Activated CD4-positive, alpha-beta memory T cell treated with anti-CD3 and anti-CD28 coated beads, Interleukin-2, amount 10 ng/mL, durations not matched to agents 7 days and 5 days (primary cell): Measurements from ENCODE around the gene NPFFR2. TPM values are rescaled to one million over a fixed set of nuclear protein-coding genes. Genes with fewer than 3 reads are reported as not detected.

Experiments
- CTCF ChIA-PET: fragments of 350-600 bp; sonication (Branson Sonifier 250); formaldehyde crosslinking; loops from one replicate; lab custom pipeline; 2021; ENCODE audit warnings: antibody characterized with exemption, inconsistent platforms; lab: Charles Lee
- POLR2A ChIA-PET: fragments of 350-600 bp; sonication (Branson Sonifier 250); formaldehyde crosslinking; loops from one replicate; lab custom pipeline; 2021; ENCODE audit warnings: antibody characterized with exemption; lab: Charles Lee
- DNase-seq: peaks from one replicate; pipeline ENCODE4 v3.0.0-alpha.2; 2020
- H3K27ac Mint-ChIP-seq: one replicate; pipeline ENCODE4 v1.8.0; 2021; ENCODE audit warnings: mild to moderate bottlenecking, mixed read lengths
- H3K27me3 Mint-ChIP-seq: one replicate; pipeline ENCODE4 v1.8.0; 2021; ENCODE audit warnings: mixed read lengths
- H3K36me3 Mint-ChIP-seq: one replicate; pipeline ENCODE4 v1.8.0; 2021; ENCODE audit warnings: low read depth, mixed read lengths
- H3K4me1 Mint-ChIP-seq: one replicate; pipeline ENCODE4 v1.8.0; 2021; ENCODE audit warnings: mixed read lengths
- H3K4me3 Mint-ChIP-seq: one replicate; pipeline ENCODE4 v1.8.0; 2021; ENCODE audit warnings: mild to moderate bottlenecking, mixed read lengths
- H3K9me3 Mint-ChIP-seq: one replicate; pipeline ENCODE4 v1.8.0; 2021; ENCODE audit warnings: mixed read lengths
- total RNA-seq, 2 experiments: library from RNA; stranded (reverse); gene quantifications; one replicate each; pipeline ENCODE4 v1.2.3, GENCODE V29; 2021

The NPFFR2 gene
- total RNA-seq, result not detected

- POLR2A ChIA-PET, result no interaction called here
- CTCF ChIA-PET, result no interaction called here
- Mint-ChIP-seq H3K9me3 (no peaks in the 10 kb centered on the region), H3K4me1 (no peaks in the 10 kb centered on the region), H3K4me3 (no peak within 1 kb of the TSS), H3K27ac (no peak within 1 kb of the TSS), H3K36me3 (no peaks in the 10 kb centered on the region), H3K27me3 (peaks cover 8% of the 10 kb centered on the region)
- no peak for DNase-seq
Measured at GRCh38 chr4:72031868-72032608, at the start of gene NPFFR2. TSS of gene NPFFR2 (plus strand) at chr4:72032000. CDS start at chr4:72128592, 96,592 bp downstream.

DNA sequence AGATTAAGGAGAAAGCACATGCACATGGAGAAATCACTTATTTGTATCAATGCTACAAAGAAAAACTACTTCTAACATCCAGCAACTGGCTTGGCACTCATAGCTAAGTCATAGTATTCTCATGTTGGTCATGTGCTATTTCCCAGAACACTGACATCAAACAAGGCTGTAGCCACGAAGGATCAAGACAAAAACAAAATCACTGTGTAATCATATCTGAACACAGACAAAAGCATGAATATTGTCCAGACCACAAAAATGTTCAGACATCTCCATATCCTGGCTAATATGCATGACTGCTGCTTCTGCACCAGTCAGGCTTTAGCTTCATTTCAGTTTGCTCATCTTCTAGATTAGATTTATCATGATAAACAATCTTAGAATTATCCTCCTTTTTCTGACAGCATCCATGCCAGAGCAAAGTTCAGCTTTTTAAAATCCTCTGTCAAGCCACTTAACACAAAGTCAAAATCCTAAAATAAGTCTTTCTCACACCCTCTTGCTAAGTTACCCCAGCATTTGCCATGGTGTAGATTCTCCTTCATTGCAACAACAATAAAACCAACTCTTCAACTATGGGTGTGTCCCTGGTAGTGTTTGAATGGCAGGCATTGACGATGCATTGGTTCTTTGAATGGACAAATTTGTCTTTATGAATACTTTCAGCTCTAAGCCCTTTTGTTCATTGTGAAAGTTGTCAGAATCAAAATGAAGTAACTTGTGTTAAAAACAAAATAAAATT is 39.1 kb upstream of the NPFFR2 start:
- DNase-seq, result no peak
- no peaks in the 10 kb centered on the region for H3K4me1 Mint-ChIP-seq
- no peak overlapping the region for H3K4me3 Mint-ChIP-seq
- no peaks in the 10 kb centered on the region for H3K27me3 Mint-ChIP-seq
- CTCF ChIA-PET, result no interaction called here
- H3K36me3 Mint-ChIP-seq, result no peaks in the 10 kb centered on the region
- H3K9me3 Mint-ChIP-seq, result peaks cover 9% of the 10 kb centered on the region
- POLR2A ChIA-PET, result no interaction called here
- no peak overlapping the region for H3K27ac Mint-ChIP-seq

- CTCF ChIA-PET, result no interaction called here
- H3K27ac Mint-ChIP-seq, result no peak overlapping the region
- peaks cover 9% of the 10 kb centered on the region for H3K9me3 Mint-ChIP-seq
- no peak for DNase-seq
- H3K27me3 Mint-ChIP-seq, result no peaks in the 10 kb centered on the region
- POLR2A ChIA-PET, result no interaction called here
- H3K4me3 Mint-ChIP-seq, result no peak overlapping the region
- H3K36me3 Mint-ChIP-seq, result no peaks in the 10 kb centered on the region
- H3K4me1 Mint-ChIP-seq, result no peaks in the 10 kb centered on the region
Measured at GRCh38 chr4:71994559-71994958, 37.2 kb upstream of the NPFFR2 start.

- no peaks in the 10 kb centered on the region for H3K27me3 Mint-ChIP-seq
- no peak for DNase-seq
- ChIA-PET POLR2A (no interaction called here), CTCF (no interaction called here)
- H3K27ac Mint-ChIP-seq, result no peak overlapping the region
- peaks cover 8% of the 10 kb centered on the region for H3K9me3 Mint-ChIP-seq
- H3K4me3 Mint-ChIP-seq, result no peak overlapping the region
- H3K36me3 Mint-ChIP-seq, result no peaks in the 10 kb centered on the region
- H3K4me1 Mint-ChIP-seq, result no peaks in the 10 kb centered on the region
Measured at GRCh38 chr4:71995297-71995696, 36.5 kb upstream of the NPFFR2 start.

DNA sequence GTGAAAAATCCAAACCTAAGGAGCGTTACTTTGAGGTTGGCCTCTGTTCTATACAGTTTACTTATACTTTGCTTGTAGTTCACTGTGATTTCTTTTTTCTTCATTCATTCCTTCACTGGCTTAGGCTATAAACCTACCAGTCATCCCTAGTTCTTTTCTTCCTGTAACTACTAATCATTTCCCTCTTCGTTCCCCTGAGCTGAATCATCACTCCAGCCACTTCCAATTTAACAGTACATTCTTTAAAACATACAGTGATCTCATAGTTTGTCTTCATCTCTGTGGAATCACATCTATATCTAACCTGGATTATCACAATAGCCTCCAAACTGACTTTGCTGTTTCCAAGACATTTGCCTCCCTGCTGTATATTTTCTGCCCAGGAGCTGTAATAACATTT is 25.2 kb upstream of the NPFFR2 start:
- no peaks in the 10 kb centered on the region for H3K4me1 Mint-ChIP-seq
- H3K27me3 Mint-ChIP-seq, result no peaks in the 10 kb centered on the region

GRCh38 chr4:72011906-72012305 is 19.9 kb upstream of the NPFFR2 start:
- Mint-ChIP-seq H3K36me3 (no peaks in the 10 kb centered on the region), H3K4me1 (no peaks in the 10 kb centered on the region), H3K4me3 (no peak overlapping the region), H3K27ac (no peak overlapping the region), H3K9me3 (peaks cover 2% of the 10 kb centered on the region), H3K27me3 (no peaks in the 10 kb centered on the region)
- ChIA-PET CTCF (no interaction called here), POLR2A (no interaction called here)
- DNase-seq, result no peak

More for the DNA sequence above, 25.2 kb upstream of the NPFFR2 start:
- Mint-ChIP-seq H3K36me3 (no peaks in the 10 kb centered on the region), H3K27ac (no peak overlapping the region), H3K4me3 (no peak overlapping the region), H3K9me3 (no peaks in the 10 kb centered on the region)
- ChIA-PET POLR2A (no interaction called here), CTCF (no interaction called here)
- no peak for DNase-seq

- H3K4me1 Mint-ChIP-seq, result no peaks in the 10 kb centered on the region
- DNase-seq, result no peak
- no peaks in the 10 kb centered on the region for H3K36me3 Mint-ChIP-seq
- peaks cover 2% of the 10 kb centered on the region for H3K9me3 Mint-ChIP-seq
- CTCF ChIA-PET, result no interaction called here
- H3K27me3 Mint-ChIP-seq, result no peaks in the 10 kb centered on the region
- POLR2A ChIA-PET, result no interaction called here
- no peak overlapping the region for H3K27ac Mint-ChIP-seq
- H3K4me3 Mint-ChIP-seq, result no peak overlapping the region
Measured at GRCh38 chr4:72016011-72016410, 15.8 kb upstream of the NPFFR2 start.

DNA sequence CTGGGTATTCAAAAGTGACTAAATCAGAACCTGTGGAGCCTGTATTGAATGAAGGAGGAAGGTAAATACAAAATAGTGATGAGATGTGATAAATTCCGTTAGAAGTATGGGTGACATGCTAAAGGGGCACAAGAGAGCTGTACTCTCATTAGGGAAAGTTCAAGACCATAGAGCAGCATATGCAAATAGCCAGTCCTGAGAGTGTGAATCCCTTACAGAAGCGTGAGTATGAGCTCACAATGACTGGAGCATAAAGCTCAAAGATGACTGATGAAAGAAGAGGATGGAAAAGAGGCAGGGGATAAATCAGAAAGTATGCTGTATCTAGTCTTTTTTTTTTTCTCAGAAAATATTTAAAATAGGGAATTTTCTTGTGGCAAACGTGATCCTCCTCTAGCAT is 12.1 kb upstream of the NPFFR2 start:
- no peaks in the 10 kb centered on the region for H3K9me3 Mint-ChIP-seq
- no peaks in the 10 kb centered on the region for H3K27me3 Mint-ChIP-seq
- no peak overlapping the region for H3K4me3 Mint-ChIP-seq
- ChIA-PET POLR2A (no interaction called here), CTCF (no interaction called here)
- H3K4me1 Mint-ChIP-seq, result no peaks in the 10 kb centered on the region
- no peaks in the 10 kb centered on the region for H3K36me3 Mint-ChIP-seq
- no peak overlapping the region for H3K27ac Mint-ChIP-seq
- no peak for DNase-seq

GRCh38 chr4:72022553-72022952 is 9.2 kb upstream of the NPFFR2 start:
- H3K27me3 Mint-ChIP-seq, result no peaks in the 10 kb centered on the region
- no peak for DNase-seq
- no peak overlapping the region for H3K27ac Mint-ChIP-seq
- no peaks in the 10 kb centered on the region for H3K9me3 Mint-ChIP-seq
- ChIA-PET CTCF (interaction anchor here (0.6 kb wide), 1 partner anchor 332 kb away, joined by 3 read pairs; no protein-coding TSS in a partner anchor), POLR2A (no interaction called here)
- no peak overlapping the region for H3K4me3 Mint-ChIP-seq
- no peaks in the 10 kb centered on the region for H3K4me1 Mint-ChIP-seq
- H3K36me3 Mint-ChIP-seq, result no peaks in the 10 kb centered on the region

- Mint-ChIP-seq H3K36me3 (no peaks in the 10 kb centered on the region), H3K9me3 (no peaks in the 10 kb centered on the region), H3K4me1 (no peaks in the 10 kb centered on the region), H3K27ac (no peak overlapping the region), H3K27me3 (no peaks in the 10 kb centered on the region), H3K4me3 (no peak overlapping the region)
- POLR2A ChIA-PET, result no interaction called here
- CTCF ChIA-PET, result no interaction called here
- no peak for DNase-seq
Measured at GRCh38 chr4:72055566-72055965, 23.8 kb downstream of the NPFFR2 start.

DNA sequence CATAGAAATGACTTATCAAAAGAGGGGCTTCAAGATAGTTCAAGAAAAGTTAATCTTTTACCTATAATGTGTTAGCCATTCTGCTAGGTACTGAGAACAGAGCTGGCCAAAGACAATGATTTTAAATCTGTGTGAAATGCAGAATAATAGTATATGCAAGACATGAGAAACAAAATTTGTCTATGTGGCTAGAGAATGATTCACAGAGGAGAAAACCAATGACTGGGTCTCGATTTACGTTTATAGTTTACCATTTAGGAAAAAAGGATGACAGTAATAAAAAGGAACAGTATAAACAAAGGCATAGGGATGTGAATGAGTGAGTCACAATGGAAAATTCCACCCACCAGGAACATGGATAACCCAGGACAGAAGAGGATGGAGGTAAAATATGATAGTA is 31.9 kb downstream of the NPFFR2 start:
- no peak overlapping the region for H3K4me3 Mint-ChIP-seq
- ChIA-PET POLR2A (no interaction called here), CTCF (no interaction called here)
- no peaks in the 10 kb centered on the region for H3K36me3 Mint-ChIP-seq
- no peaks in the 10 kb centered on the region for H3K4me1 Mint-ChIP-seq
- no peaks in the 10 kb centered on the region for H3K27me3 Mint-ChIP-seq
- no peak overlapping the region for H3K27ac Mint-ChIP-seq
- no peak for DNase-seq
- H3K9me3 Mint-ChIP-seq, result peaks cover 2% of the 10 kb centered on the region

- no peak for DNase-seq
- no peaks in the 10 kb centered on the region for H3K36me3 Mint-ChIP-seq
- no peak overlapping the region for H3K27ac Mint-ChIP-seq
- H3K4me1 Mint-ChIP-seq, result no peaks in the 10 kb centered on the region
- peaks cover 2% of the 10 kb centered on the region for H3K9me3 Mint-ChIP-seq
- CTCF ChIA-PET, result no interaction called here
- H3K4me3 Mint-ChIP-seq, result no peak overlapping the region
- no peaks in the 10 kb centered on the region for H3K27me3 Mint-ChIP-seq
- POLR2A ChIA-PET, result no interaction called here
Measured at GRCh38 chr4:72067051-72067450, 35.3 kb downstream of the NPFFR2 start.

DNA sequence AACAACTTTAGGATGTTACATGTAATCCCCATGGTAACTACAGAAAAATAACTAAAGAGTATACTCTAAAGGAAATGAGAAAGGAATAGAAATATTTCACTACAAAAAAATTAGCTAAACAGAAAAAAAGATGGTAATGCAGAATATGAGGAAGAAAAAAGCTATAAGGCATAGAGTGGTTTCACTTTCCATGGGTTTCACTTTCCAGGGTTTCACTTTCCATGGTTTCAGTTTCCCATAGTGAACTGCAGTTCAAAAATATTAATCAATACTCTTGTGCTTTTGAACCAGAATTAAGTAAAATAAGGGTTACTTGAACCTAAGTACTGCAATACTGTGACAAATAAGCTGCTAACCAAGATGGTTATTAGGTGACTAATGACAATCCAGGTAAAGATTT is 42.0 kb downstream of the NPFFR2 start:
- H3K4me1 Mint-ChIP-seq, result no peaks in the 10 kb centered on the region
- DNase-seq, result no peak
- ChIA-PET CTCF (no interaction called here), POLR2A (no interaction called here)
- no peak overlapping the region for H3K27ac Mint-ChIP-seq
- H3K27me3 Mint-ChIP-seq, result no peaks in the 10 kb centered on the region
- no peak overlapping the region for H3K4me3 Mint-ChIP-seq
- no peaks in the 10 kb centered on the region for H3K9me3 Mint-ChIP-seq
- no peaks in the 10 kb centered on the region for H3K36me3 Mint-ChIP-seq

DNA sequence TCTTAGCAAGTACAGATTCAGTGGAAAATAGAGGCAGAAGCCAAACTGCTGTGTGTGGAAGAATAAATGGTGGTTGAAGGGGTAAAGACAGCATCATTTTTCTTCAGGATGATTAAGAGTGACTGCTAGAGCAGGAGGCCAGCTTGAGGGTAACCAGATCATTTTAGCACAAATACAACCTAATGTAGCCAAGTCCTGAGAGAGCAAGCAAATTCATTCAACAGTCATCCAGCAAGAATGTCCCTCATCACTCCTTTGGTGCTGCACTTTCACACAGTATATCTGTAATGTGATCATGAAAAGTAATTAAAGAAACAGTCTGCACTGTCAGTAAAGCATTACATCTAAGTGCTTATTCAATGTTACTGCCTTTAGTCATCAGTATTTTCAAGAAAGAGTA is 44.8 kb downstream of the NPFFR2 start:
- CTCF ChIA-PET, result no interaction called here
- Mint-ChIP-seq H3K27me3 (no peaks in the 10 kb centered on the region), H3K4me1 (no peaks in the 10 kb centered on the region), H3K36me3 (no peaks in the 10 kb centered on the region), H3K27ac (no peak overlapping the region), H3K9me3 (no peaks in the 10 kb centered on the region), H3K4me3 (no peak overlapping the region)
- no peak for DNase-seq
- POLR2A ChIA-PET, result no interaction called here
